K562 (cell line): ENCODE measurements around the gene ZC3H6. TPM values are rescaled to one million over a fixed set of nuclear protein-coding genes. Genes with fewer than 3 reads are reported as not detected.

Source experiments
- AFF1 ChIP-seq, 2 experiments: fragments of 450-650 bp; IDR thresholded peaks; 2 replicates each; pipeline ENCODE4 v1.6.1; 2018; ENCODE audit warnings: mild to moderate bottlenecking in 2 of 2, low read depth in 1 of 2; ENCODE audit not compliant: partially characterized antibody in 2 of 2
- ATF1 ChIP-seq, 2 experiments: fragments of 450-650 bp in 1 of 2; IDR thresholded peaks; 2 replicates each; pipeline ENCODE4 v1.6.1; 2016; ENCODE audit warnings: missing compliant biosample characterization in 1 of 2, missing genetic modification characterization in 1 of 2
- CBFB ChIP-seq: sonication (generic); formaldehyde crosslinking; IDR thresholded peaks from 2 replicates; pipeline ENCODE4 v1.4.0; 2020; ENCODE audit warnings: mild to moderate bottlenecking, missing genetic modification reagents
- CBX1 ChIP-seq: sonication (generic); IDR thresholded peaks from 2 replicates; pipeline ENCODE4 v1.6.1; 2016; ENCODE audit warnings: antibody characterized with exemption, low read depth, mild to moderate bottlenecking
- CHD2 ChIP-seq: IDR thresholded peaks from 2 replicates; pipeline ENCODE4 v1.6.1; 2011; ENCODE audit warnings: low read depth, low read length
- ESRRA ChIP-seq: fragments of 450-650 bp; IDR thresholded peaks from 2 replicates; pipeline ENCODE4 v1.6.1; 2014; ENCODE audit warnings: low read depth, mild to moderate bottlenecking, moderate library complexity, borderline replicate concordance
- FIP1L1 ChIP-seq: fragments of 200-400 bp; formaldehyde crosslinking; IDR thresholded peaks from 2 replicates; pipeline ENCODE4 v1.6.1; 2018; ENCODE audit warnings: mild to moderate bottlenecking, low read depth, low read length; ENCODE audit not compliant: poor library complexity, severe bottlenecking
- FOXK2 ChIP-seq, 2 experiments: fragments of 450-650 bp; IDR thresholded peaks in 1 of 2; conservative IDR thresholded peaks in 1 of 2; 2 replicates each; pipeline ENCODE4 v1.6.1; 2016; ENCODE audit warnings: low read depth in 2 of 2, mild to moderate bottlenecking in 1 of 2
- HLTF ChIP-seq: fragments of 450-650 bp; IDR thresholded peaks from 2 replicates; pipeline ENCODE4 v1.6.1; 2016
- KAT7 ChIP-seq: sonication (generic); formaldehyde crosslinking; IDR thresholded peaks from 2 replicates; pipeline ENCODE4 v1.8.0; 2022; ENCODE audit warnings: missing genetic modification reagents, mild to moderate bottlenecking, borderline replicate concordance
- NRF1 ChIP-seq, 2 experiments: fragments of 450-650 bp; IDR thresholded peaks in 1 of 2; conservative IDR thresholded peaks in 1 of 2; 2 replicates each; pipeline ENCODE4 v1.6.1; 2014; ENCODE audit warnings: mild to moderate bottlenecking in 2 of 2
- RREB1 ChIP-seq: fragments of 250-450 bp; sonication (Bioruptor Pico); IDR thresholded peaks from 2 replicates; pipeline ENCODE4 v1.4.0; 2020
- SMAD4 ChIP-seq: fragments of 250-450 bp; sonication (Bioruptor Pico); conservative IDR thresholded peaks from 2 replicates; pipeline ENCODE4 v1.8.0; 2021; ENCODE audit warnings: inconsistent platforms, mild to moderate bottlenecking, moderate library complexity
- THRAP3 ChIP-seq: fragments of 450-650 bp; IDR thresholded peaks from 2 replicates; pipeline ENCODE4 v1.6.1; 2016; ENCODE audit warnings: mild to moderate bottlenecking, inconsistent platforms, borderline replicate concordance
- ZNF695 ChIP-seq: fragments of 450-650 bp; formaldehyde crosslinking; IDR thresholded peaks from 2 replicates; pipeline ENCODE4 v1.4.0; 2020; ENCODE audit warnings: mild to moderate bottlenecking, moderate library complexity
- ZNF780A ChIP-seq: fragments of 250-450 bp; sonication (Bioruptor Pico); IDR thresholded peaks from 2 replicates; pipeline ENCODE4 v1.5.0; 2021; ENCODE audit warnings: mild to moderate bottlenecking
- polyA plus RNA-seq, 8 experiments: library from polyadenylated mRNA; depleted of rRNA in 4 of 8; stranded (reverse) in 5 of 8; unstranded in 3 of 8; fragments of >200 nt; fragmentation: Nextera tagmentation in 2 of 8; fragmentation: Illumina TruSeq in 1 of 8; extraction: Ambion mirVana in 2 of 8; extraction: Trizol in 1 of 8; gene quantifications; 2 replicates each; pipeline versions ENCODE4 v1.2.1 to v1.2.3, GENCODE V29; 2011 to 2014; ENCODE audit warnings: inconsistent platforms in 1 of 8, missing spikeins in 1 of 8
- total RNA-seq, 7 experiments: library from RNA; depleted of rRNA in 6 of 7; stranded (reverse); fragments of >200 nt in 6 of 7; fragmentation: Illumina TruSeq in 2 of 7; extraction: Trizol in 2 of 7; gene quantifications; 2 replicates each; pipeline versions ENCODE4 v1.2.1 to v1.2.3, GENCODE V29; 2011 to 2021; ENCODE audit warnings: low replicate concordance in 1 of 7

Gene ZC3H6
- total and polyA plus RNA-seq, 9 of the 15 experiments (the other 6 are each of a cell fraction or from before 2014, with no cell fraction given), result 0.45 to 1.9 (median 1.5) TPM

GRCh38 chr2:112275887-112276773 lies 733 bp downstream of the ZC3H6 start (continued):
- no peak for TF ChIP-seq THRAP3
- TF ChIP-seq CHD2, result no peak
- TF ChIP-seq RREB1, result no peak
- peak; percentile 61 for TF ChIP-seq FIP1L1
- TF ChIP-seq ESRRA, result no peak
- TF ChIP-seq CBX1, result peak; percentile 58; the same call in 1 of the 2 replicates
- TF ChIP-seq ZNF780A (CRISPR knock-in tag), result no peak
- no peak for TF ChIP-seq ATF1 (CRISPR knock-in tag; IDR thresholded peaks at IDR 0.05)
- 0 out of 2 replicates have a peak, but pooled peaks have one; percentile 17 for TF ChIP-seq ATF1 (tag; IDR thresholded peaks at IDR 0.05)
- TF ChIP-seq SMAD4 (CRISPR knock-in tag), result peak; percentile 11; the same call in 1 of the 2 replicates
- no peak for TF ChIP-seq CBFB (CRISPR knock-in tag)
- no peak for TF ChIP-seq NRF1 (conservative IDR thresholded peaks at IDR 0.05 in 1 of 2, IDR thresholded peaks at IDR 0.05 in 1 of 2)
- TF ChIP-seq ZNF695 (CRISPR knock-in tag), result no peak
- TF ChIP-seq KAT7, result no peak; the same call in 1 of the 2 replicates
- TF ChIP-seq FOXK2 (conservative IDR thresholded peaks at IDR 0.05 in 1 of 2, IDR thresholded peaks at IDR 0.05 in 1 of 2; ENCODE audit: low read depth in 2 of 2), result no peak
- TF ChIP-seq AFF1 (IDR thresholded peaks at IDR 0.05; ENCODE audit: low read depth in 1 of 2, partially characterized antibody in 2 of 2), result no peak
- TF ChIP-seq HLTF, result no peak
